ENCODE data around the gene TBC1D22A. TPM values are rescaled to one million over a fixed set of nuclear protein-coding genes. Genes with fewer than 3 reads are reported as not detected.
"Not testable (repeated sequence)": the region's sequence is repeated elsewhere in the genome, so short reads cannot be mapped to it uniquely, and the experiment has no call there.

TBC1D22A gene
- total RNA-seq, 1 experiment from 2014 or later = 27.6 TPM

DNA sequence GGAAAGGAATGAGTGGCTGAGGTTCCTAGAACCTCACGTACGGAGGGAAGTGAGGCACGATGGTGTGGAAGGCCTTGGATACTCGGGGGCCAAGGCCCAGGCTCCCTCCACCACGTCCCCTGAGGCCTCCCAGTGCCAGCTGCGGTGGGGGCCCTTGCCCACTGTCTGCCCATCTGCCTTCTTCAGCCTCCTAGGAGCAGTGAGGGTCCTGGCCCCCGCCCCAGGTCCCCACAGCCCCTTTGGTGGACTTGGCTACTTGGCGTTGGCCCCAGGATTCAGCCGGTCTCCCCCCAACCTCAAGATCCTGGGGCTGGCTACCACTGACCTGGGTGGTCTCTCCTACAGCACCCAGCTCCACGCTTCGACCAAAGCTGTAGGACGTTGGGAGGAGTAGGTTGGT is 373.6 kb downstream of the TBC1D22A start:
- H3K4me1 Mint-ChIP-seq (ENCODE audit: low read depth, unreplicated experiment) = no peaks in the 10 kb centered on the region
- no peak overlapping the region for H3K4me3 Mint-ChIP-seq (ENCODE audit: low read depth, unreplicated experiment)
- no peak overlapping the region for H3K27ac Mint-ChIP-seq (ENCODE audit: unreplicated experiment)
- intact Hi-C loops (cut with micrococcal nuclease; ENCODE audit: unreplicated experiment) = no loop called here
- no peaks in the 10 kb centered on the region for H3K36me3 Mint-ChIP-seq (ENCODE audit: insufficient read depth, unreplicated experiment)
- H3K27me3 Mint-ChIP-seq (ENCODE audit: unreplicated experiment) = no peaks in the 10 kb centered on the region
- TF ChIP-seq, protein P1, sequence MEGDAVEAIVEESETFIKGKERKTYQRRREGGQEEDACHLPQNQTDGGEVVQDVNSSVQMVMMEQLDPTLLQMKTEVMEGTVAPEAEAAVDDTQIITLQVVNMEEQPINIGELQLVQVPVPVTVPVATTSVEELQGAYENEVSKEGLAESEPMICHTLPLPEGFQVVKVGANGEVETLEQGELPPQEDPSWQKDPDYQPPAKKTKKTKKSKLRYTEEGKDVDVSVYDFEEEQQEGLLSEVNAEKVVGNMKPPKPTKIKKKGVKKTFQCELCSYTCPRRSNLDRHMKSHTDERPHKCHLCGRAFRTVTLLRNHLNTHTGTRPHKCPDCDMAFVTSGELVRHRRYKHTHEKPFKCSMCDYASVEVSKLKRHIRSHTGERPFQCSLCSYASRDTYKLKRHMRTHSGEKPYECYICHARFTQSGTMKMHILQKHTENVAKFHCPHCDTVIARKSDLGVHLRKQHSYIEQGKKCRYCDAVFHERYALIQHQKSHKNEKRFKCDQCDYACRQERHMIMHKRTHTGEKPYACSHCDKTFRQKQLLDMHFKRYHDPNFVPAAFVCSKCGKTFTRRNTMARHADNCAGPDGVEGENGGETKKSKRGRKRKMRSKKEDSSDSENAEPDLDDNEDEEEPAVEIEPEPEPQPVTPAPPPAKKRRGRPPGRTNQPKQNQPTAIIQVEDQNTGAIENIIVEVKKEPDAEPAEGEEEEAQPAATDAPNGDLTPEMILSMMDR (IDR thresholded peaks at IDR 0.05; ENCODE audit: unreplicated experiment) = no peak
- no TSS peak for BruUV-seq (replicated peaks)
- H3K9me3 Mint-ChIP-seq (ENCODE audit: low read depth, unreplicated experiment) = no peaks in the 10 kb centered on the region
- no peak for DNase-seq
- CTCF ChIA-PET = no interaction called here

DNA sequence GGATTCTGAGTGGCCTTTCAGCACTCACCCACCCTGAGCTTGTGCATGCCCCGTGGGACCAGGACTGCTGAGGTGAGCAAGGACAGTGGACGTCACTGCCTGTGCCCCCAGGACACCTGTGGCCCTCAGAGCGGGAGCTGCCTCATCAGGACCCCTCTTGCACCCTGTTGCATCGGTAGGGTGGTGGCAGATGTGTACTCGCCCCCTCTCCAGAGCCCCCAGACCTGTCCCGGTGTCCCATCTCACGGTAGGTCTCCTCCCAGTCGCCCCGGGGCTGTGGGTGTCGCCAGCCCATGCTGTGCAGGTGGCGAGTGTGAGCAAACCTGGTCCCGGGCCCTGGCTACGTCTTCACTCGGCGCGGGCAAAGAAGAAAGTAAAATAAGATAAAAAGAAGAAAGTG is 374.2 kb downstream of the TBC1D22A start:
- Mint-ChIP-seq H3K27me3 (ENCODE audit: unreplicated experiment) (no peaks in the 10 kb centered on the region), H3K4me1 (ENCODE audit: low read depth, unreplicated experiment) (no peaks in the 10 kb centered on the region), H3K9me3 (ENCODE audit: low read depth, unreplicated experiment) (no peaks in the 10 kb centered on the region), H3K4me3 (ENCODE audit: low read depth, unreplicated experiment) (no peak overlapping the region), H3K27ac (ENCODE audit: unreplicated experiment) (no peak overlapping the region), H3K36me3 (ENCODE audit: insufficient read depth, unreplicated experiment) (no peaks in the 10 kb centered on the region)
- intact Hi-C loops (cut with micrococcal nuclease; ENCODE audit: unreplicated experiment) = no loop called here
- no TSS peak for BruUV-seq (replicated peaks)
- DNase-seq = no peak
- CTCF ChIA-PET = no interaction called here
- TF ChIP-seq, protein P1 (IDR thresholded peaks at IDR 0.05; ENCODE audit: unreplicated experiment) = no peak

DNA sequence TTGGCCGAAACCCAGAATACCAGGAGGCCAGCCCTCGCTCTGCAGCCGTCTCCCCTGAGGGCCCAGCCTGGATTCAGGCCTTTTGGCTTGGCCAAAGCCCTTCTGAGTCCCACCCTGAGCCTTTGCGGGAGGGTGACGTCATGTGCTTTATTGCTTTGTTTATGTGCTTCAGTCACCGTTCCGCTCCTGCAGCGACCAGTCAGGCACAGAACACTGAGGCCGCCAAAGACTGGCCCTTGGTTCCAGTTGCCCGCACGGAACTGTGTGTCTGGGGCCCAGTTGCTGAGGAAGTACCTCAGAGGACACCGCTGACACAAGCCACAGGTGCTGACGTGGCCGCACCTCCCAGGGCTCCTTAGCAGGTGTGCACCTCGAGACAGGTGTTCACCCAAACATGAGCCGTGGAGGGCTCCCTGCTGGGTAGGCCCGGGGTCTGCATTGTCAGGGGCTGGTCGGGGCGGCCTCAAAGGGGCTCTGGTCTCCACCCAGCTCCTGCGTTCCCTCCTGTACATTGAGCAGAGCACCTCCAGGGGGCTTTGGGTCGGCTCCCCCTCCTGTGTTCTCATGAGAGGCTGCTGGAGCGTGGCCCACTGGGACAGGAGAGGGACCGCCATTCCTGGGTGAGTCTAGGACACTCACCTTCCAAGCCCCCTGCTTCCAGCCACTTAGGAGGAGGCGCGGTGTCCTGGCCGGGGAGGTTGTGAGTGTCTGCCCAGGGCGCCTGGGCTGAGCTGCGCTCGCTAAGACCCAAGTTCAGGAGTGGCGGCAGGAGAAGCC is 376.8 kb downstream of the TBC1D22A start:
- no peaks in the 10 kb centered on the region for H3K36me3 Mint-ChIP-seq (ENCODE audit: insufficient read depth, unreplicated experiment)
- no peak overlapping the region for H3K4me3 Mint-ChIP-seq (ENCODE audit: low read depth, unreplicated experiment)
- CTCF ChIA-PET = no interaction called here
- H3K27me3 Mint-ChIP-seq (ENCODE audit: unreplicated experiment) = no peaks in the 10 kb centered on the region
- TF ChIP-seq, protein P1 (IDR thresholded peaks at IDR 0.05; ENCODE audit: unreplicated experiment) = no peak
- H3K27ac Mint-ChIP-seq (ENCODE audit: unreplicated experiment) = no peak overlapping the region
- no peak for DNase-seq
- H3K9me3 Mint-ChIP-seq (ENCODE audit: low read depth, unreplicated experiment) = no peaks in the 10 kb centered on the region
- BruUV-seq (replicated peaks) = no TSS peak
- no peaks in the 10 kb centered on the region for H3K4me1 Mint-ChIP-seq (ENCODE audit: low read depth, unreplicated experiment)
- intact Hi-C loops (cut with micrococcal nuclease; ENCODE audit: unreplicated experiment) = no loop called here

DNA sequence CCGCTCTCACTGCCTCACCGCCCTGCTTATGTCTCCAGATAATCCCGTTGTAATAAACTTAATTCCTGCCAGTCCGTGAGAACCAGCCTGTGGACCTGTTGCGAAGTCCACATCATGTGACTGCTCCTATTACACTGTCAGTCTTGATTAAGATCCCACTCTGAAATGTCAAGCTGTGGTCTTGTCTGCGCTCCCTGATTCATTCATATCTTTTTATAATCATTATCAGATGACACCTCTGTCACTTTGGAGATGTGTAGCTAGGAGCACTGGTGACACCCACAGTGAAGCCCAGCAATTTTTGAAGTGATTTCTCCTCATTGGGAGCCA is 377.3 kb downstream of the TBC1D22A start:
- Mint-ChIP-seq H3K36me3 (ENCODE audit: insufficient read depth, unreplicated experiment) (no peaks in the 10 kb centered on the region), H3K4me3 (ENCODE audit: low read depth, unreplicated experiment) (no peak overlapping the region), H3K9me3 (ENCODE audit: low read depth, unreplicated experiment) (no peaks in the 10 kb centered on the region), H3K4me1 (ENCODE audit: low read depth, unreplicated experiment) (no peaks in the 10 kb centered on the region), H3K27me3 (ENCODE audit: unreplicated experiment) (no peaks in the 10 kb centered on the region), H3K27ac (ENCODE audit: unreplicated experiment) (no peak overlapping the region)
- TF ChIP-seq, protein P1 (IDR thresholded peaks at IDR 0.05; ENCODE audit: unreplicated experiment) = no peak
- DNase-seq = no peak
- no TSS peak for BruUV-seq (replicated peaks)
- CTCF ChIA-PET = no interaction called here
- intact Hi-C loops (cut with micrococcal nuclease; ENCODE audit: unreplicated experiment) = no loop called here

DNA sequence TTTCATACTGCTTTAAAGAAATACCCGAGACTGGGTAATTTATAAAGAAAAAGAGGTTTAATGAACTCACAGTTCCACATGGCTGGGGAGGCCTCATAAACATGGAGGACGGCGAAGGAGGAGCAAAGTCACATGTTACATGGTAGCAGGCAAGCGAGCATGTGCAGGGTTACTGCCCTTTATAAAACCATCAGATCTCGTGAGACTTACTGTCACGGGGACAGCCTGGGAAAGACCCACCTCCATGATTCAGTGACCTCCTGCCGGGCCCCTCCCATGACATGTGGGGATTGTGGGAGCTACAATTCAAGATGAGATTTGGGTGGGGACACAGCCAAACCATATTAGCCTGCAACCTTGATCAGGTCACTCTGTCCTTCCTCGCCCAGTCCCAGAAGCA is 378.5 kb downstream of the TBC1D22A start:
- BruUV-seq (replicated peaks); H3K4me1 Mint-ChIP-seq (ENCODE audit: low read depth, unreplicated experiment); DNase-seq; H3K27me3 Mint-ChIP-seq (ENCODE audit: unreplicated experiment); H3K4me3 Mint-ChIP-seq (ENCODE audit: low read depth, unreplicated experiment); H3K27ac Mint-ChIP-seq (ENCODE audit: unreplicated experiment); intact Hi-C loops (cut with micrococcal nuclease; ENCODE audit: unreplicated experiment); H3K9me3 Mint-ChIP-seq (ENCODE audit: low read depth, unreplicated experiment); CTCF ChIA-PET; H3K36me3 Mint-ChIP-seq (ENCODE audit: insufficient read depth, unreplicated experiment): not testable (repeated sequence)
